HEK293T (cell line): ENCODE data around the gene TGM6.

Experiments
- ARNT ChIP-seq: fragments of 450-650 bp; IDR thresholded peaks from 2 replicates; pipeline ENCODE4 v1.6.1; 2017; ENCODE audit warnings: mild to moderate bottlenecking
- BHLHE40 ChIP-seq: fragments of 450-650 bp; IDR thresholded peaks from 2 replicates; pipeline ENCODE4 v1.6.1; 2016; ENCODE audit warnings: mild to moderate bottlenecking, moderate library complexity, borderline replicate concordance
- CTBP1 ChIP-seq: fragments of 450-650 bp; IDR thresholded peaks from 2 replicates; pipeline ENCODE4 v1.6.1; 2016; ENCODE audit warnings: borderline replicate concordance
- FOXA1 ChIP-seq: fragments of 450-650 bp; IDR thresholded peaks from 2 replicates; pipeline ENCODE4 v1.6.1; 2016; ENCODE audit warnings: mild to moderate bottlenecking
- L3MBTL2 ChIP-seq: fragments of 450-650 bp; conservative IDR thresholded peaks from 2 replicates; pipeline ENCODE4 v1.6.1; 2016; ENCODE audit warnings: mild to moderate bottlenecking
- LEF1 ChIP-seq: fragments of 450-650 bp; IDR thresholded peaks from 2 replicates; pipeline ENCODE4 v1.6.1; 2017; ENCODE audit warnings: mild to moderate bottlenecking, borderline replicate concordance
- PKNOX1 ChIP-seq: fragments of 450-650 bp; IDR thresholded peaks from 2 replicates; pipeline ENCODE4 v1.6.1; 2016
- SP1 ChIP-seq: fragments of 450-650 bp; IDR thresholded peaks from 2 replicates; pipeline ENCODE4 v1.6.1; 2017
- TARDBP ChIP-seq: fragments of 450-650 bp; IDR thresholded peaks from 2 replicates; pipeline ENCODE4 v1.6.1; 2016
- ZNF384 ChIP-seq: fragments of 450-650 bp; IDR thresholded peaks from 2 replicates; pipeline ENCODE4 v1.6.1; 2016

GRCh38 chr20:2378893-2379292 lies 1.8 kb upstream of the TGM6 start:
- TF ChIP-seq SP1: no peak
- no peak for TF ChIP-seq FOXA1
- TF ChIP-seq CTBP1: no peak
- TF ChIP-seq PKNOX1: no peak
- no peak for TF ChIP-seq BHLHE40
- no peak for TF ChIP-seq LEF1
- TF ChIP-seq ZNF384: no peak
- TF ChIP-seq L3MBTL2: no peak
- TF ChIP-seq TARDBP: no peak
- TF ChIP-seq ARNT: no peak
